Heart left ventricle (tissue), 16 donors: Measurements from ENCODE around the gene RNF43. TPM values are rescaled to one million over a fixed set of nuclear protein-coding genes. Genes with fewer than 3 reads are reported as not detected.

Experiments used
- ATAC-seq, 4 donors: fragments of 200-7000 bp; cut with Tn5 transposase; one replicate each; pipeline ENCODE4 v1.9.1; 2020 to 2022; ENCODE audit warnings: moderate library complexity in 4 of 4, mild to moderate bottlenecking in 3 of 4, moderate number of reproducible peaks in 1 of 4
- DNase-seq, 5 donors: peaks; one replicate each; pipeline ENCODE4 v3.0.0-alpha.2; 2020
- H3K27ac ChIP-seq, 12 donors: fragments of 200-600 bp; sonication (generic) in 4 of 12; one replicate each; pipeline versions ENCODE4 v1.5.0 to v1.8.0; 2016 to 2022; ENCODE audit warnings: mild to moderate bottlenecking in 2 of 12
- H3K27me3 ChIP-seq, 9 donors: fragments of 200-600 bp; sonication (generic) in 2 of 9; one replicate each; pipeline versions ENCODE4 v1.5.1 to v1.8.0; 2016 to 2022; ENCODE audit warnings: mild to moderate bottlenecking in 3 of 9
- H3K36me3 ChIP-seq, 9 donors: fragments of 200-600 bp; sonication (generic) in 2 of 9; one replicate each; pipeline versions ENCODE4 v1.5.0 to v1.8.0; 2018 to 2022; ENCODE audit warnings: mild to moderate bottlenecking in 2 of 9
- H3K4me1 ChIP-seq, 12 donors: fragments of 200-600 bp; sonication (generic) in 4 of 12; one replicate each; pipeline versions ENCODE4 v1.5.0 to v1.8.0; 2016 to 2022; ENCODE audit warnings: mild to moderate bottlenecking in 3 of 12
- H3K4me3 ChIP-seq, 12 donors: fragments of 200-600 bp; sonication (generic) in 4 of 12; one replicate each; pipeline versions ENCODE4 v1.5.0 to v1.8.0; 2017 to 2022; ENCODE audit warnings: mild to moderate bottlenecking in 9 of 12, moderate library complexity in 4 of 12
- H3K9me3 ChIP-seq, 12 donors: fragments of 200-600 bp; sonication (generic) in 4 of 12; one replicate each; pipeline versions ENCODE4 v1.5.0 to v1.8.0; 2016 to 2022; ENCODE audit warnings: mild to moderate bottlenecking in 1 of 12
- POLR2A ChIP-seq, 2 donors: fragments of 450-650 bp; IDR thresholded peaks; one replicate each; pipeline ENCODE4 v1.6.1; 2017; ENCODE audit warnings: antibody characterized with exemption in 2 of 2, mild to moderate bottlenecking in 2 of 2, moderate library complexity in 2 of 2
- WGBS, 4 donors: extraction: QIAGEN DNeasy Blood & Tissue Kit in 2 of 4; methylation state at CpG; one replicate each; pipeline versions ENCODE4 v1.1.5 to v1.1.7; 2013 to 2018; 5-methylcytosine and 5-hydroxymethylcytosine counted together
- intact Hi-C, 10 donors: fragments of 100-400 bp; cut with DNase I; formaldehyde crosslinking; loops; one replicate each; pipeline versions ENCODE4 v1.11.1 to v1.14.2; 2022
- polyA plus RNA-seq, 2 donors: library from polyadenylated mRNA; stranded (reverse); fragments of 200-250 nt; gene quantifications; one replicate each; pipeline ENCODE4 v1.2.3, GENCODE V29; 2013
- total RNA-seq, 9 donors: library from RNA; depleted of rRNA in 2 of 9; stranded (reverse); fragments of >200 nt in 2 of 9; fragmentation: NEBNext Ultra II Directional in 3 of 9; extraction: Animal tissue kit (Norgen Biotek cat#: 25700) in 3 of 9; gene quantifications; one replicate each; pipeline versions ENCODE4 v1.1.0 to v1.2.4, GENCODE V29; 2016 to 2023
- TF ChIP-seq, protein P1 (sequence below), 12 donors: fragments of 200-600 bp; sonication (generic) in 4 of 12; IDR thresholded peaks; one replicate each; pipeline versions ENCODE4 v1.5.0 to v1.8.0; 2018 to 2022; ENCODE audit warnings: antibody characterized with exemption in 12 of 12, mild to moderate bottlenecking in 5 of 12
- donor health status: ischemic (EF 13 %, LVEDD 7.1; RV severe dilation, severe dysfunction).
- donor health status: healthy with polysubstance abuse.
- donor health status: DM: no; HTN: yes; CAD: no.
- donor health status: DM: no; HTN: no; CAD: no.
- donor health status: ischemic (EF 25% LVEDD 6.9; RV normal size, moderate dysfunction).
- donor health status: ischemic (EF 25% LVEDD 5.7; RV mildly dilated, moderate dysfunction).
- donor health status: healthy.
- donor health status: DM: yes; HTN: yes; CAD: no.
- donor health status: ischemic (EF 35%, LVEDD 5.7; RV mildly dilated, moderate dysfunction).
- donor health status: nonischemic (EF 11% LVEDD 7.7; RV severe dilation, severe dysfunction).
- donor health status: DM: yes; HTN: yes; CAD: no.
- donor health status: PGD.
- donor health status: ischemic (EF 29% LVEDD 5.4; RV normal size, mild dysfunction).
- donor health status: nonischemic (EF 23%, LVEDD 6.1; RV moderate dilation, normal function).

Gene RNF43
- total and polyA plus RNA-seq, 11 donors, result 1.9 to 7.5 (median 4.9) TPM

DNA sequence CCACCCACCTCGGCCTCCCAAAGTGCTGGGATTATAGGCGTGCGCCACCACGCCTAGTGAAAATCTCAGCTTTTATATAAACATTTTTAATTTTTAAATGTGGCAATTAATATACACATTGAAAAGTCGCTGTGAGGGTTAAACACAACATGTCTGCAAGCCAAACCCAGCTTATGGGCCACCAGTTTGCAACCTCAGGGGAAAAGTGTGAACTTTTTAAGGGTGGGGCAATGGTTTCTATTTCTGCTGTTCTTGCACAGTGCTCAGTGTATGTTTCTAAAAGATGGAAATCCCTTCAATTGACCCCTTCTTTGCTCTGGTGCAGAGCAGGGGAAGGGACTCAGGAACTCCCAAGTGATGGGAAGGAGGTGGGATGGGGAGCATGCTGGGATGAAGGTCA lies 47.0 kb downstream of the RNF43 start:
- Histone ChIP-seq H3K4me1 (no peaks in the 10 kb centered on the region), H3K27ac (no peak overlapping the region), H3K36me3 (no peaks in the 10 kb centered on the region), H3K27me3 (no peaks in the 10 kb centered on the region), H3K9me3 (no peaks in the 10 kb centered on the region), H3K4me3 (no peak overlapping the region)
- 92 to 95% (median 93%) methylated on average over 5 of the region's 5 CpGs for WGBS, 4 donors
- ATAC-seq, result no peak
- no peak for TF ChIP-seq POLR2A (IDR thresholded peaks at IDR 0.05)
- TF ChIP-seq, protein P1, sequence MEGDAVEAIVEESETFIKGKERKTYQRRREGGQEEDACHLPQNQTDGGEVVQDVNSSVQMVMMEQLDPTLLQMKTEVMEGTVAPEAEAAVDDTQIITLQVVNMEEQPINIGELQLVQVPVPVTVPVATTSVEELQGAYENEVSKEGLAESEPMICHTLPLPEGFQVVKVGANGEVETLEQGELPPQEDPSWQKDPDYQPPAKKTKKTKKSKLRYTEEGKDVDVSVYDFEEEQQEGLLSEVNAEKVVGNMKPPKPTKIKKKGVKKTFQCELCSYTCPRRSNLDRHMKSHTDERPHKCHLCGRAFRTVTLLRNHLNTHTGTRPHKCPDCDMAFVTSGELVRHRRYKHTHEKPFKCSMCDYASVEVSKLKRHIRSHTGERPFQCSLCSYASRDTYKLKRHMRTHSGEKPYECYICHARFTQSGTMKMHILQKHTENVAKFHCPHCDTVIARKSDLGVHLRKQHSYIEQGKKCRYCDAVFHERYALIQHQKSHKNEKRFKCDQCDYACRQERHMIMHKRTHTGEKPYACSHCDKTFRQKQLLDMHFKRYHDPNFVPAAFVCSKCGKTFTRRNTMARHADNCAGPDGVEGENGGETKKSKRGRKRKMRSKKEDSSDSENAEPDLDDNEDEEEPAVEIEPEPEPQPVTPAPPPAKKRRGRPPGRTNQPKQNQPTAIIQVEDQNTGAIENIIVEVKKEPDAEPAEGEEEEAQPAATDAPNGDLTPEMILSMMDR (IDR thresholded peaks at IDR 0.05), result no peak
- intact Hi-C loops, result loop anchor here in 1 of 10 donors (10.0 kb wide), 1 partner anchor 56 kb away; no protein-coding TSS in a partner anchor
- DNase-seq, result no peak

DNA sequence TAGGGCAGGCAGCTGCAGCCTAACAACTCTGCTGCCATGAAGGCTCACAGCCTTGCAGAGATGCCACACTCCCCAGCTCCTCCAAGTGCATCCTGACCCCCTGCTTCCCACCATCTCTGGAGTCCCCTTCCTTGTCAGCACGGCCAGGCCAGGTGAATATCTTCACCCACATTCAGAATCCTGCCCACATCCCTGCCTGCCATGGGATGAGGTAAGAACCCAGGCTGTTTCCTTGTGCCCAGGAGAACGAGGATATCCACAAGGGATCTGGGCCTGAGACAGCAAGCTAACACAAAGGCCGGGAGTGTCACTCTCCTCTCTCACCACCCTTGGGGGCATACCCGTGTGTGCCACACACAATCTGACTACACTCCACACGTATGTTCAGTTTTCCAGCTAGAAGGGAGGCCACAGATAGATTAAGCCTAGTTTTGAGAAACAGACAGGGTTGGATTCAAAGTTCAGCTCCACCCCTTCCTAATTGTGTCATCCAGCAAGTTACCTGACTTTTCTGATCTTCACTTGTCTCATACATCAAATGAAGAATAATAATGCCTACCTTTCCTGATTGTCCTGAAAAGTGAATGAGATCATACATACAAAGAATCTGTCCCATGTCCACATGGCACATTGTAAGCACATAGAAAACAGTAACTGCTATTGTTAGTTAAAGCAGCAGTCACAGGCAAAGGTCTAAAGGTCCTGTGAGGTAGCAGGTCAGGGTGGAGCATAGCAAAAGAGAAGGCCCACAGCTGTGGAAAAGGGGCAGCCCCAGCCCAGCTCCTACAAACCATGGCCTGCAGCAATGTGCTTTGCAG lies 47.9 kb downstream of the RNF43 start:
- 57 to 74% (median 64%) methylated on average over 5 of the region's 5 CpGs for WGBS, 4 donors
- Histone ChIP-seq H3K4me3 (no peak overlapping the region), H3K36me3 (no peaks in the 10 kb centered on the region), H3K9me3 (no peaks in the 10 kb centered on the region), H3K27me3 (no peaks in the 10 kb centered on the region), H3K27ac (no peak overlapping the region), H3K4me1 (no peaks in the 10 kb centered on the region)
- intact Hi-C loops, result loop anchor here in 1 of 10 donors (10.0 kb wide), 1 partner anchor 55 kb away; no protein-coding TSS in a partner anchor
- TF ChIP-seq POLR2A (IDR thresholded peaks at IDR 0.05), result no peak
- TF ChIP-seq, protein P1 (IDR thresholded peaks at IDR 0.05), result no peak
- ATAC-seq, result no peak
- DNase-seq, result no peak

DNA sequence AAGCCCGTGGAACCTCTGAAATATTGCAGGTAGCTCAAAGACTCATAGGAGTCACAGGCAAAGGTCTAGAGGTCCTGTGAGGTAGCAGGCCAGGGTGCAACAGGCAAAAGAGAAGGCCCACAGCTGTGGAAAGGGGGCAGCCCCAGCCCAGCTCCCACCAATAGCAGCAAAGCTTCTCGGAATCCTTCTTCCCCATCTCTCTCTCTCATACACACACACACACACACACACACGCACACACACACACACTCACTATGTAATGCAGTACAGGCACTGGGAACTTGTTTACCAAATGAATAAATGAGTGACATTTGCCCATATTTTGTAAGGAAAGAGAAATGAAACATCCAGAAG lies 48.5 kb downstream of the RNF43 start:
- no peak overlapping the region for H3K4me3 ChIP-seq
- H3K36me3 ChIP-seq, result no peaks in the 10 kb centered on the region
- no peak overlapping the region for H3K27ac ChIP-seq
- no peaks in the 10 kb centered on the region for H3K9me3 ChIP-seq
- intact Hi-C loops, result no loop called here
- H3K4me1 ChIP-seq, result no peaks in the 10 kb centered on the region
- no peak for DNase-seq
- TF ChIP-seq POLR2A (IDR thresholded peaks at IDR 0.05), result no peak
- TF ChIP-seq, protein P1 (IDR thresholded peaks at IDR 0.05), result no peak
- no peak for ATAC-seq
- no peaks in the 10 kb centered on the region for H3K27me3 ChIP-seq
- 76 to 89% (median 82%) methylated on average over 3 of the region's 3 CpGs for WGBS, 4 donors

Other genes starting within 250 kb of the RNF43 start
- gene EPX, start 224.8 kb downstream of the RNF43 start, total RNA-seq, result not detected
- not detected for gene EPX, start 224.8 kb downstream of the RNF43 start, polyA plus RNA-seq
- gene MKS1, start 198.3 kb downstream of the RNF43 start, total RNA-seq, result 10 to 100 TPM in 3 of 9 donors, 1 to 10 TPM in 6; 3.3 to 15.1 (median 8.6) TPM
- gene MKS1, start 198.3 kb downstream of the RNF43 start, polyA plus RNA-seq, result 1 to 10 TPM; 6.1 to 6.3 TPM
- not detected for gene LPO, start 178.9 kb downstream of the RNF43 start, total RNA-seq
- not detected for gene LPO, start 178.9 kb downstream of the RNF43 start, polyA plus RNA-seq
- gene MPO, start 136.6 kb downstream of the RNF43 start, total RNA-seq, result 1 to 10 TPM in 1 of 9 donors, under 1 TPM in 5, not detected in 3; 0.12 to 2.8 (median 0.35) TPM
- gene MPO, start 136.6 kb downstream of the RNF43 start, polyA plus RNA-seq, result under 1 TPM in 1 of 2 donors, not detected in 1; 0.11 TPM
- gene TSPOAP1, start 88.7 kb downstream of the RNF43 start, total RNA-seq, result 10 to 100 TPM in 6 of 9 donors, 1 to 10 TPM in 3; 5.1 to 23.1 (median 13.3) TPM
- 10 to 100 TPM in 1 of 2 donors, 1 to 10 TPM in 1; 1.6 to 19.0 TPM for gene TSPOAP1, start 88.7 kb downstream of the RNF43 start, polyA plus RNA-seq
- 10 to 100 TPM; 44.1 to 69.9 (median 58.0) TPM for gene SUPT4H1, start 65.3 kb downstream of the RNF43 start, total RNA-seq
- 10 to 100 TPM; 53.9 to 92.7 TPM for gene SUPT4H1, start 65.3 kb downstream of the RNF43 start, polyA plus RNA-seq
- under 1 TPM in 2 of 9 donors, not detected in 7; 0.06 to 0.19 TPM for gene HSF5, start 70.9 kb upstream of the RNF43 start, total RNA-seq
- gene HSF5, start 70.9 kb upstream of the RNF43 start, polyA plus RNA-seq, result not detected
- 10 to 100 TPM; 10.9 to 24.9 (median 19.8) TPM for gene MTMR4, start 97.1 kb upstream of the RNF43 start, total RNA-seq
- gene MTMR4, start 97.1 kb upstream of the RNF43 start, polyA plus RNA-seq, result 10 to 100 TPM in 1 of 2 donors, 1 to 10 TPM in 1; 9.1 to 22.5 TPM